ENCODE results near the gene PDLIM4.

Gene PDLIM4

DNA sequence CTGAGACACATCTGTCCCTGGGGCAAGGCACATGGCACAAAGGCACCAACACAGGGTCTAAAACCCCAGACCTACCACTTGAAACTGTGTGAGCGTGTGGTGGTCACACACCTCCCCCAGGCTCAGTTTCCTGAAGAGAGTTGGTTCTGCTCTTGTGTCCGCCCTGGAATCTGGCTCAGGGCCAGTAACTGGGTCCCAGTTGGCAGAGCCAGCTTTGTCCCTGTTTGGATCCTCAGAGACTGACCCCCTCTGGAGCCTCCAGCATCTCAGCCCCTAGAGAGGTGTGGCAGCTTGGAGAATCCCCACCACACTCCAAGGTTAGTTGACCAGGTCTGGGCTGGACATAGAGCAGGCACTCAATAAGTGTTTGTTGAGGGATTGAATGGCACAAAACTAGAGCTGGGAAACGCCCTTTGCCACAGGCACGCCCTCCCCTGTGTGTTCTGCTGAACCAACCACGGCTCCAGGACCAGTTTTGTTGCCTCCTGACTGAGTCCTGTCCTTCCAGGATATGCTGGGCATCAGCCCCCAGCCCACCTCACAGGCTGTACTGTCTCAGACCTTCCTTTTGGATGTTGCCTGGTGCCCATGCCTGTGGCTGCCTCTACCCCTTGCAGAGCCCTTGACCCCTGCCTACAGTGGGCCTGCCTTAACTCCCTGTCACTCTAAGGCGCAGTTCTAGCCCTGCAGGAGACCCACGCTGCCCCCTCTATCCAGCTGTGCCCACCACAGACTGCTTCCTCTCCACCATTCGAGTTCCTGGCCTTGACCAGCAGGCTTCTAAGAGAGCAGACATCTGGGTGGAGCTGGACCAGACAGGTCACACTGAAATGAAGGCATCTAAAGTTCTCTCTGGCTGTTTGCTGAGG is 3.8 kb upstream of the PDLIM4 start:
- no peak for DNase-seq (ENCODE audit: low read depth, low spot score)

- no peak for DNase-seq (ENCODE audit: low read depth, low spot score)
Measured at GRCh38 chr5:132254321-132254977, 3.0 kb upstream of the PDLIM4 start.

DNA sequence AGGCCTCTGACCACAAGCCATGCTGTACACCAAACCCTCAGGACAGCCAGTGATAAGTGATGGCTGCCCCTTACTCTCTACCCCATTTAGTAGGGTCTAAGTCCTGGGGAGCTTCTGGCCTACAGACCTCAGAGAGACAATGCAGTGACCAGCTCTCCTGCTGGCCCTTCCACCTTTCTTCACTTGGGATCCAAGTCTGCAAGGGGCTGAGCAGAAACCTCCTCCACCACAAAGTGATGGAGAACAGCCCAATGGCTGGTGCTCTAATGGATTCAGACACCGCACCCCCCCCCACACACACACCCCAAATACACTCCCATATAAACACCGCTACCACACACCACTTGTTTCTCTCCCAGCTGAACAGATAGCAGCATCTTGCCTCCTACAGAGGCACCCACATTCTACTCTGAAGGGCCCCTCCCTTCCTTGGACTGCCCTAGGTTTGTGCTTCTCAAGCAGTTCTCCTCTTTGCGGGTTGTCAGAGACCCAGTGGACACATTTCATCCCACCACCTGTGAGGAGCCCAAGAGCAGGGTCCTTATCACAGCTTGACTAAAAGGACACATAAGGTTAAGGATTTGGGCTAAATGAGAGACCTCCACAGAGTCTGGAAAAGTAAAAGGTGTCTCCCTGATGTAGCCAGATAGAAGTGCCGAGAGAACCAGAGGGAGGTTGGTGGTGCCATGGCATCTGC is 1.3 kb upstream of the PDLIM4 start:
- DNase-seq (ENCODE audit: low read depth, low spot score): no peak

GRCh38 chr5:132256783-132257130 is 739 bp upstream of the PDLIM4 start:
- no peak for DNase-seq (ENCODE audit: low read depth, low spot score)

- no peak for DNase-seq (ENCODE audit: low read depth, low spot score)
Measured at GRCh38 chr5:132258102-132259068, 889 bp downstream of the PDLIM4 start.

DNA sequence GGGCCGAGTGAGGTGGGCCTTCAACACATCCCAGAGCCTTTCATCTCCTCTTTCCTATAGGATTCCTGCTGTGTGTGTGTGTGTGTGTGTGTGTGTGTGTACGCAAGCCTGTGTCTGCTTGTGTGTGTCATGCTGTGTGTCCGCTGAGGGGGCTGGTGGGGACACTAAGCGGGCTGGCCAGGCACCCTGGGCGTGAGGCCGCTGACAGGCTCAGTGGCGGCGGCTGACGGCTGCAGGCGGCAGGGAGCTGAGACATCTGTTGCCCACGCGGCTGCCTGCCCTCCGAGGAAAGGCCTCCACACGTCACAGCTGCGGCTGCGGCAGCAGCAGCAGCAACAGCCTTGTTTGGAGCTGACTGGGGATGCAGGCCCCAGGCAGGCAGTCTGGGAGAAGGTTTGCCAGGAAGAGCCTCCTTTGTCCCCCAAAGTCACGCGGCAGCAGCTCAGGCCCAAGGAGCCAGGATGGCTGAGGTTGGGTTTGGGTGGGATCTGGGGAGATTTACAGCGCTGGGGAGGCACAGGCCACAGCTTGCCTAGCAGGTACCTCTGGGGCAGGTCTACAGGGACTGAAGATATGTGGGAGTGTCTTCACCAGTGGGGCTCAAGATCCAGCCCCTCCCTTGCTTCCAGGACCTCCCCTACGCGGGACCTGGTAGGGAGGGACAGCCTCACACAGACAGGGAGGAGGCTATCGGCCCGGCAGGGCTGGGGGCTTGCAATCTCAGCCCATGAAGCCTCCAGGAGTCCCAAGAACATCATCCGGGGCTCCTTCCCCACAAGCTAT is 1.8 kb downstream of the PDLIM4 start:
- no peak for DNase-seq (ENCODE audit: low read depth, low spot score)

DNA sequence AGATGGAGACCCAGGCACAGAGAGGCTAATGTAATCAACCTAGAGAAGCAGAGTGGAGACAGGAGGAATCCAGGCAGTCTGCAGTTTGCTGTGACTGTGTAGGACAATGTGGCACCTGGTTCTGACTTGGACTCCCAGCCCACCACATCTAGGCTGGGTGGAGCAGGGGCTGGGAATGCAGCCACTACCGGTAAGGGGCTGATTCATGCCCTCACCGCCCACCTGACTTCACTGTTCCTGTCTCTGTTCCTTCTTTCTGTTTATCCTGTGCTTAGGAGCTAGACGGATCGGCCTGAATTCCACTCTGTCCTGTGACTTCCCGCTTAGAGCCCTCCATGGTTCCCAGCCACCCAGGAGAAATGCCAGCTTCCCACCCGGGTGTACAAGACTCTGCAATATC is 2.6 kb downstream of the PDLIM4 start:
- DNase-seq (ENCODE audit: low read depth, low spot score): no peak

GRCh38 chr5:132260714-132261551 is 3.4 kb downstream of the PDLIM4 start:
- no peak for DNase-seq (ENCODE audit: low read depth, low spot score)

DNA sequence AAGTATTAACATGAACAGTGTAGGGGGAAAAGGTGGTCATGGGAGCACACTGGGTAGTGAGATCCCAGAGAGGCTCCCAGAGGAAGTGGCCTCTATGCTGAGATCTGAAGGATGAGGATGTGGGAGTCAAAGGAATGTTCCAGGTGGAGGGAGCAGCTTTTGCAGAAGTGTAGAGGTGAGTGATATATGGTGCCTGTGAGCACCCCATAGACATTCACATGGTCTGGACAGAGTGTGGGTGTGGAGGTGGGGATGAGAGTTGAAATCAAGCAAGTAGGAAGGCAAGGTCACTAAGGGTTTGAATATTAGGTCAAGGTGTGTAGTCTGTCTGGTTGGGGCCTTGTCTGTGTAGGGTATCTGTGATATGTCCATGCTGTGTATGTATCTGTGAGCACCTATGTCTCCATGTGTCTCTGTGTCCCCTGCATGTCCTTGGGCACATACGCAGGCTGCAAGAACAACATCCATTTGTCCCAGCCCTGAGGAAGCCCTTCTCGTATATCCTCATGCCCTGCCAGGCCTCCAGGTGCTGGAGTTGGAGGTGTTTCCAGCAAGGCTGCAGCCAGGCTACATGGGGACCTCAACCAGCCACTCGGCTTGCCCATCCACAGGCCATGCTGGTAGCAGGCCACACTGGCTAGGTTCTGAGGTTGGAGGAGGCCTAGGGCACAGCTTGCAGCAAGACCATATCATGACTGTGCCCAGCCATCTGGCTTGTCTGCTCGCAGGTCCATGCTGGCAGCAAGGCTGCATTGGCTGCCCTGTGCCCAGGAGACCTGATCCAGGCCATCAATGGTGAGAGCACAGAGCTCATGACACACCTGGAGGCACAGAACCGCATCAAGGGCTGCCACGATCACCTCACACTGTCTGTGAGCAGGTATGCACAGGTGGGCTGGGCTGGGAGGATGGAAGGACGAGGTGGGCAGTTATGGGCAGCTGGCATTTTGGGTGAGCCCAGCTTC is 4.7 kb downstream of the PDLIM4 start:
- no peak for DNase-seq (ENCODE audit: low read depth, low spot score)

DNA sequence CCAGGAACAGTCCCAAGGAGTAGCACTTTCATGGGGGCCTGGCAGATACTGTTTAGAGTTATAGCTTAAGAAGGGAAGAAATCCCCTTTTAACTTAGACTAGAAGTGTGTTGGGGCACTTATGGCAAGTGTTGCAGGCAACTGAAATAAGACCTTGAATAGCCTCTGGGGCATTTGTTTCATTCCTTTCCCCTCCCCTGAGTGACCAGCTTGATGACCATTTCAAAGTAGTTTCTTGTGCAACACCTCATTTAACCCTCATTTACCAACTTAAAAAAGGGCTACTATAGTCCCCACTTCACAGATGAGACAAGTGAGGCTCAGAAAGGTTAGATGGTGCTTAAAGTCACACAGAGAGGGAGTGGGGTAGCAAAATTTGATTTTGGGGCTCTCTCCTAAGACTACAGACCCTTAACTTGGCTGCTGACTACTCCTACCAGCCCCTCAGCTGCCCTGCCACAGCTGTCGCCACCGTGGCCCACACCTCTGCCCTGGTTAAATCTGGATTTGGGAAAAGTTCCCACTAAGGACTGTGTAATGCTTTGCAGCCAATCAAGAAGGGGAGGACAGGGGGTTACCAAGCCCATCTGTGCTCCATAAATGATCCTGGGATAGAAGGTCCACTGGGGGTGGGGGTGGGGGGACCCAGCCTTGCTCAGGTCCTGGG is 5.5 kb downstream of the PDLIM4 start:
- no peak for DNase-seq (ENCODE audit: low read depth, low spot score)

- DNase-seq (ENCODE audit: low read depth, low spot score): no peak
Measured at GRCh38 chr5:132263548-132264261, 6.2 kb downstream of the PDLIM4 start.

DNA sequence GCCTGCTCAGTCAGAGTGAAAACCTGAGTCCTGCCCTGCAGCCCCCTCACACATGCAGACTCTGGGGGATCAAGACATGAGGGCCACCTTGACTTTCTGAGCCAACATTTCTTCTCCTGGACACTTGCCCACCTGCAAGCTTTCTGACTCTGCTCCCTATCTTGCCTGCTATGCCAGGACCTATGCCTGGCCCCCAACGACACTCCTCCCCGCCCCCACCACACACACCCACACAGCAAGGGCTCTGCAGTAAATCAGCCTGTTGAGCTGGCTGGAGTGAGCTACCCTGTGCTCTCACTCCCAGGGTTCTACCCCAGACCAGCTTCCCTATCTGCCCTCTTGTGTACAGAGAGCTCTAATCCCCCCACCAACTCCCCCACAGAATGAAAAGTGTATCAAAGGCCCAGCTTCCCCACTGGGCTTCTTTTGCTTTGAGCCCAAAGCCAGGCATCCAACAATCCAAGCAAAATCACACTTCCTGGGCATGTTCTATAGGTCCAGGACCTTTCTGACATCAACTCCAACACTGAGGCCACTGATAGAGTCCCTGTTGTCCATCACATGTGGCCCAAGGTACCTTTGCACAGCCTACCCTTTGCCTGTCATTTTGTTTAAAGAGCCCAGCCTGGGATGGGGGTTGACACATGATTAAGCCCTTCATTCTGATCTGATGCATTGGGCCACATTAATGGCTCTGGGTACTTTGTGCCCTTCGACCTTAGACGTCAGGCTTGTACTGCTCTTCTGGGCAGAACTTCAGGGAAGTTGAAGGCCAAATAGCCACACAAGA is 7.2 kb downstream of the PDLIM4 start:
- DNase-seq (ENCODE audit: low read depth, low spot score): no peak

- no peak for DNase-seq (ENCODE audit: low read depth, low spot score)
Measured at GRCh38 chr5:132265336-132266030, 8.0 kb downstream of the PDLIM4 start.

- DNase-seq (ENCODE audit: low read depth, low spot score): no peak
Measured at GRCh38 chr5:132266031-132266835, 8.7 kb downstream of the PDLIM4 start.

DNA sequence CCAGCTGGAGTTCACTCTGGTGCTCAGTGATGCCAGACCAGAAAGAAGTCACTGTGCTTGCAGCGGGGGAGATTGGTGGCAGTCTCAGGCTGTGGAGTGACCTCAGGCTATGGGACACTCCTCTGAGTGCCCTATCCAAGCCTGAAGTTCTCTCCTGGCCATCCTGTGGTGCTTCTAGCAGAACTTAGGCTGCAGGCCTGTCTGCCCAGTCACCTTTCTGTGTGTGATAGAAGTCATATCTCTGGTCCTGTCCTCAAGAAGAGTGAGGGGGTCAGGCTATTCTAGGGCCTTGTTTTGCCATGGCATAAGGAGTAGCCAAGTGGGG is 9.3 kb downstream of the PDLIM4 start:
- DNase-seq (ENCODE audit: low read depth, low spot score): no peak

Data from iPS DF 19.7 (cell line).